GM23338 (cell line): ENCODE results near the gene KRTAP3-2. TPM values are rescaled to one million over a fixed set of nuclear protein-coding genes. Genes with fewer than 3 reads are reported as not detected.

ENCODE experiments used
- ATAC-seq: fragments of 200-7000 bp; cut with Tn5 transposase; 3 replicates; pipeline ENCODE4 v1.9.1; 2020
- DNase-seq: peaks from one replicate; pipeline ENCODE4 v3.0.0-alpha.2; 2015; ENCODE audit warnings: low spot score
- H2AFZ ChIP-seq: fragments of 200-600 bp; sonication (generic); 2 replicates; pipeline ENCODE4 v1.8.0; 2016; ENCODE audit warnings: antibody characterized with exemption, mild to moderate bottlenecking, moderate library complexity
- H3F3A ChIP-seq: fragments of 200-600 bp; sonication (generic); replicated peaks from 2 replicates; pipeline ENCODE4 v1.8.0; 2017; ENCODE audit warnings: antibody characterized with exemption, mixed run types, low read depth
- H3K27ac ChIP-seq: fragments of 200-600 bp; sonication (generic); 2 replicates; pipeline ENCODE4 v1.6.1; 2016; ENCODE audit warnings: low read depth
- H3K27me3 ChIP-seq: fragments of 200-600 bp; sonication (generic); 2 replicates; pipeline ENCODE4 v1.8.0; 2016; ENCODE audit warnings: mild to moderate bottlenecking, mixed run types, moderate library complexity; ENCODE audit not compliant: insufficient read depth
- H3K36me3 ChIP-seq: fragments of 200-600 bp; sonication (generic); 2 replicates; pipeline ENCODE4 v1.8.0; 2016; ENCODE audit warnings: mild to moderate bottlenecking; ENCODE audit not compliant: insufficient read depth
- H3K4me1 ChIP-seq: fragments of 200-600 bp; sonication (generic); 2 replicates; pipeline ENCODE4 v1.8.0; 2016; ENCODE audit warnings: mild to moderate bottlenecking, moderate library complexity; ENCODE audit not compliant: insufficient read depth
- H3K4me2 ChIP-seq: fragments of 200-600 bp; sonication (generic); 2 replicates; pipeline ENCODE4 v1.7.1; 2017; ENCODE audit warnings: mixed run types
- H3K4me3 ChIP-seq: fragments of 200-600 bp; sonication (generic); 2 replicates; pipeline ENCODE4 v1.6.1; 2016; ENCODE audit warnings: mixed run types
- H3K79me2 ChIP-seq: fragments of 200-600 bp; sonication (generic); replicated peaks from 2 replicates; pipeline ENCODE4 v1.8.0; 2017; ENCODE audit warnings: mild to moderate bottlenecking; ENCODE audit not compliant: insufficient read depth
- H3K9me2 ChIP-seq: fragments of 200-600 bp; sonication (generic); 2 replicates; pipeline ENCODE4 v1.8.0; 2017; ENCODE audit not compliant: insufficient read depth
- H4K20me1 ChIP-seq: fragments of 200-600 bp; sonication (generic); replicated peaks from 2 replicates; pipeline ENCODE4 v1.8.0; 2017; ENCODE audit warnings: mild to moderate bottlenecking; ENCODE audit not compliant: insufficient read depth
- H3K27ac Mint-ChIP-seq: 2 replicates; pipeline ENCODE4 v1.8.0; 2020; ENCODE audit warnings: inconsistent platforms, mild to moderate bottlenecking, moderate library complexity, mixed read lengths
- H3K27me3 Mint-ChIP-seq: 3 replicates; pipeline ENCODE4 v1.8.0; 2022; ENCODE audit warnings: low read depth, mild to moderate bottlenecking, moderate library complexity, mixed read lengths, inconsistent platforms; ENCODE audit not compliant: insufficient read depth, poor library complexity
- H3K36me3 Mint-ChIP-seq: 3 replicates; pipeline ENCODE4 v1.8.0; 2021; ENCODE audit warnings: low read depth, mild to moderate bottlenecking, inconsistent platforms, moderate library complexity, mixed read lengths
- H3K4me1 Mint-ChIP-seq: 3 replicates; pipeline ENCODE4 v1.8.0; 2020; ENCODE audit warnings: mild to moderate bottlenecking, inconsistent platforms, mixed read lengths
- H3K4me3 Mint-ChIP-seq: 3 replicates; pipeline ENCODE4 v1.8.0; 2021; ENCODE audit warnings: moderate library complexity, mild to moderate bottlenecking, inconsistent platforms, mixed read lengths
- H3K9me3 Mint-ChIP-seq: 3 replicates; pipeline ENCODE4 v1.8.0; 2020; ENCODE audit warnings: moderate library complexity, mild to moderate bottlenecking, inconsistent platforms, mixed read lengths
- CREB1 ChIP-seq: fragments of 250-450 bp; sonication (Bioruptor Pico); IDR thresholded peaks from 2 replicates; pipeline ENCODE4 v1.5.0; 2020; ENCODE audit warnings: low read depth, mild to moderate bottlenecking, moderate library complexity
- CTCF ChIP-seq, 2 experiments: fragments of 200-600 bp in 1 of 2; sonication (generic) in 1 of 2; conservative IDR thresholded peaks; 2 replicates each; pipeline versions ENCODE4 v1.5.1 to v1.6.1; 2016 to 2017; ENCODE audit warnings: antibody characterized with exemption in 2 of 2, low read depth in 2 of 2, mild to moderate bottlenecking in 2 of 2, moderate library complexity in 1 of 2
- EZH2 ChIP-seq: fragments of 200-600 bp; sonication (generic); IDR thresholded peaks from one replicate; pipeline ENCODE4 v1.8.0; 2017; ENCODE audit warnings: antibody characterized with exemption, mild to moderate bottlenecking, low read depth; ENCODE audit not compliant: unreplicated experiment
- EZH2phosphoT487 ChIP-seq: fragments of 200-600 bp; sonication (generic); IDR thresholded peaks from one replicate; pipeline ENCODE4 v1.8.1; 2018; ENCODE audit warnings: antibody characterized with exemption; ENCODE audit not compliant: unreplicated experiment
- NANOG ChIP-seq: IDR thresholded peaks from 2 replicates; pipeline ENCODE4 v1.6.1; 2016; ENCODE audit warnings: antibody characterized with exemption, borderline replicate concordance
- POLR2AphosphoS5 ChIP-seq: IDR thresholded peaks from 2 replicates; pipeline ENCODE4 v1.6.1; 2016; ENCODE audit warnings: antibody characterized with exemption, low read depth
- ZNF114 ChIP-seq: fragments of 250-450 bp; sonication (Bioruptor Pico); IDR thresholded peaks from 2 replicates; pipeline ENCODE4 v1.5.0; 2020; ENCODE audit warnings: mild to moderate bottlenecking, moderate library complexity
- ZNF462 ChIP-seq: fragments of 250-450 bp; sonication (Bioruptor Pico); IDR thresholded peaks from 2 replicates; pipeline ENCODE4 v1.5.0; 2020; ENCODE audit warnings: mild to moderate bottlenecking, moderate library complexity
- polyA plus RNA-seq: library from polyadenylated mRNA; unstranded; fragments of >200 nt; fragmentation: Nextera tagmentation; extraction: Ambion mirVana; gene quantifications from 2 replicates; pipeline ENCODE4 v1.2.1, GENCODE V29; 2016
- total RNA-seq: library from RNA; depleted of rRNA; stranded (reverse); fragments of >200 nt; shearing (Covaris generic); gene quantifications from 2 replicates; pipeline ENCODE4 v1.2.3, GENCODE V29; 2014
- TF ChIP-seq, protein P1 (sequence below): IDR thresholded peaks from one replicate; pipeline ENCODE4 v1.6.1; 2018; ENCODE audit warnings: antibody characterized with exemption; ENCODE audit not compliant: unreplicated experiment
- TF ChIP-seq, protein P2 (sequence below): IDR thresholded peaks from 2 replicates; pipeline ENCODE4 v1.6.1; 2016; ENCODE audit warnings: antibody characterized with exemption

KRTAP3-2 gene
- total and polyA plus RNA-seq, 2 experiments from 2014 or later, result not detected

DNA sequence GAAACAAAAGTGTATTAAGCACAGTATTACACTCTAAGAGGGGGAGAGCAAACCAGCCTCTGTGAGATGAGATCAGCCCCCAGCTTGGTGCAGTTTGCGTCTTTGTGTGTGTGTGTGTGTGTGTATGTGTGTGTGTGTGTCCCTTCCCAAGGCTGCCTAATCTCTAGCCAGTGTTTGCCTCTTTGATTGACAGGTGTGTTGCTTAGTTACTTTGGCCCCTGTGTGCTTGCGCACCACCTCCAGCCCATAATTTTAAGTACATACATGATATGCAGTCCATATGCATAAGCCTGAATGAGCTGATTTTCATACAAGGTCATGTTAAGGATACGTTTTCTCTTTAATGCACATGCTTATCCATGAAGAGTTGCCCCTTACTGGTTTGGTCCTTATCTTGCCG, 2.1 kb upstream of the KRTAP3-2 start (continued):
- TF ChIP-seq CTCF (conservative IDR thresholded peaks at IDR 0.05; ENCODE audit: low read depth in 2 of 2) (no peak), NANOG (no peak), EZH2 (no peak), POLR2AphosphoS5 (no peak), ZNF462 (no peak)

DNA sequence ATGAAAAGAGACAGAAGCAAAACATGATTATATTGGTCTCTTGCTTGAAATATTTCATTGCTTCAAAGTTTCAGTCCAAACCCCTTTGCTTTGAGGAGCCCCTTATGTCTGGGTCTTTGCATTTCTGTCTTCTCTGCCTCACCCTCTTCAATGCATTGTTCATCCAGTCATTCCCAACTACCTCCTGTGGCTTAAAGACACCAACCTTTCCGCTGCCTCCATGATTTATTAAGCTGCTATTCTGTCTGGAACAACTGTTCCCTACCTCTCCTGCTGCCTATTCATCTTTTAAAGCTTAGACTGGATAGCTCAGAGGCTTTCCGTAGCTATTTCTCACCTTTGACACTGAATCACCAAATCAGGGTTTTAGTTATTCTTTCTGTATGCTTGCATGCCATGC, 2.3 kb downstream of the KRTAP3-2 start:
- Histone ChIP-seq H3K36me3 (no peaks in the 10 kb centered on the region), H3K27ac (no peak overlapping the region), H3K4me3 (no peak overlapping the region), H3K4me1 (no peaks in the 10 kb centered on the region), H3K4me2 (no peak overlapping the region), H3K9me2 (0 out of 2 replicates have a peak, but pooled peaks cover 3% of the 10 kb centered on the region), H2AFZ (no peak overlapping the region), H3F3A (no peaks in the 10 kb centered on the region), H3K27me3 (no peaks in the 10 kb centered on the region), H3K79me2 (no peaks in the 10 kb centered on the region), H4K20me1 (no peaks in the 10 kb centered on the region)
- Mint-ChIP-seq H3K4me3 (no peak overlapping the region), H3K27me3 (no peaks in the 10 kb centered on the region), H3K36me3 (no peaks in the 10 kb centered on the region), H3K4me1 (peaks cover 4% of the 10 kb centered on the region; the same call in 2 of the 3 replicates), H3K9me3 (no peaks in the 10 kb centered on the region), H3K27ac (no peak overlapping the region)
- DNase-seq (no peak), ATAC-seq (no peak)
- TF ChIP-seq ZNF114 (CRISPR knock-in tag) (no peak), CTCF (conservative IDR thresholded peaks at IDR 0.05; ENCODE audit: low read depth in 2 of 2) (no peak), EZH2 (no peak), POLR2AphosphoS5 (no peak), CREB1 (CRISPR knock-in tag) (no peak), EZH2phosphoT487 (no peak)
- TF ChIP-seq, protein P1, sequence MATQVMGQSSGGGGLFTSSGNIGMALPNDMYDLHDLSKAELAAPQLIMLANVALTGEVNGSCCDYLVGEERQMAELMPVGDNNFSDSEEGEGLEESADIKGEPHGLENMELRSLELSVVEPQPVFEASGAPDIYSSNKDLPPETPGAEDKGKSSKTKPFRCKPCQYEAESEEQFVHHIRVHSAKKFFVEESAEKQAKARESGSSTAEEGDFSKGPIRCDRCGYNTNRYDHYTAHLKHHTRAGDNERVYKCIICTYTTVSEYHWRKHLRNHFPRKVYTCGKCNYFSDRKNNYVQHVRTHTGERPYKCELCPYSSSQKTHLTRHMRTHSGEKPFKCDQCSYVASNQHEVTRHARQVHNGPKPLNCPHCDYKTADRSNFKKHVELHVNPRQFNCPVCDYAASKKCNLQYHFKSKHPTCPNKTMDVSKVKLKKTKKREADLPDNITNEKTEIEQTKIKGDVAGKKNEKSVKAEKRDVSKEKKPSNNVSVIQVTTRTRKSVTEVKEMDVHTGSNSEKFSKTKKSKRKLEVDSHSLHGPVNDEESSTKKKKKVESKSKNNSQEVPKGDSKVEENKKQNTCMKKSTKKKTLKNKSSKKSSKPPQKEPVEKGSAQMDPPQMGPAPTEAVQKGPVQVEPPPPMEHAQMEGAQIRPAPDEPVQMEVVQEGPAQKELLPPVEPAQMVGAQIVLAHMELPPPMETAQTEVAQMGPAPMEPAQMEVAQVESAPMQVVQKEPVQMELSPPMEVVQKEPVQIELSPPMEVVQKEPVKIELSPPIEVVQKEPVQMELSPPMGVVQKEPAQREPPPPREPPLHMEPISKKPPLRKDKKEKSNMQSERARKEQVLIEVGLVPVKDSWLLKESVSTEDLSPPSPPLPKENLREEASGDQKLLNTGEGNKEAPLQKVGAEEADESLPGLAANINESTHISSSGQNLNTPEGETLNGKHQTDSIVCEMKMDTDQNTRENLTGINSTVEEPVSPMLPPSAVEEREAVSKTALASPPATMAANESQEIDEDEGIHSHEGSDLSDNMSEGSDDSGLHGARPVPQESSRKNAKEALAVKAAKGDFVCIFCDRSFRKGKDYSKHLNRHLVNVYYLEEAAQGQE, result no peak
- TF ChIP-seq, protein P2, sequence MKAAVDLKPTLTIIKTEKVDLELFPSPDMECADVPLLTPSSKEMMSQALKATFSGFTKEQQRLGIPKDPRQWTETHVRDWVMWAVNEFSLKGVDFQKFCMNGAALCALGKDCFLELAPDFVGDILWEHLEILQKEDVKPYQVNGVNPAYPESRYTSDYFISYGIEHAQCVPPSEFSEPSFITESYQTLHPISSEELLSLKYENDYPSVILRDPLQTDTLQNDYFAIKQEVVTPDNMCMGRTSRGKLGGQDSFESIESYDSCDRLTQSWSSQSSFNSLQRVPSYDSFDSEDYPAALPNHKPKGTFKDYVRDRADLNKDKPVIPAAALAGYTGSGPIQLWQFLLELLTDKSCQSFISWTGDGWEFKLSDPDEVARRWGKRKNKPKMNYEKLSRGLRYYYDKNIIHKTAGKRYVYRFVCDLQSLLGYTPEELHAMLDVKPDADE, result no peak
